Motor neuron (in vitro differentiated cells): Measurements from ENCODE around the gene CHRNA4. TPM values are rescaled to one million over a fixed set of nuclear protein-coding genes. Genes with fewer than 3 reads are reported as not detected.
A peak's percentile ranks its signal among the peaks of the same experiment; 100 is the strongest.

Experiments used
- ATAC-seq, 8 experiments: fragments of 200-7000 bp; cut with Tn5 transposase; replicated peaks in 6 of 8; 2 replicates each; pipeline ENCODE4 v1.8.0; 2021; ENCODE audit warnings: mild to moderate bottlenecking in 8 of 8, moderate library complexity in 8 of 8
- H3K27ac ChIP-seq, 2 donors: fragments of 250-450 bp; sonication (Bioruptor Pico); 2 replicates each; pipeline ENCODE4 v1.9.0; 2021; ENCODE audit warnings: antibody characterized with exemption in 2 of 2, mild to moderate bottlenecking in 2 of 2, moderate library complexity in 1 of 2
- H3K4me1 ChIP-seq, 2 donors: fragments of 250-450 bp; sonication (Bioruptor Pico); replicated peaks in 1 of 2; 2 replicates each; pipeline ENCODE4 v1.6.1; 2021; ENCODE audit warnings: antibody characterized with exemption in 2 of 2, mild to moderate bottlenecking in 2 of 2, moderate library complexity in 1 of 2
- H3K4me3 ChIP-seq, 5 donors: fragments of 250-450 bp; sonication (Bioruptor Pico); 2 replicates each; pipeline ENCODE4 v1.9.0; 2021; ENCODE audit warnings: antibody characterized with exemption in 5 of 5, mild to moderate bottlenecking in 5 of 5, moderate library complexity in 4 of 5
- whole genome bisulfite sequencing, 10 experiments: fragments of 450-650 bp; shearing (Covaris generic); methylation state at CpG; one replicate each; pipeline ENCODE4 v1.0.0; 2022; 5-methylcytosine and 5-hydroxymethylcytosine counted together
- in situ Hi-C, 9 experiments: fragments of 400-800 bp; cut with MboI; loops; one replicate each; pipeline ENCODE4 v1.15.0; 2021; ENCODE audit warnings: low sequenced_read_pairs in 9 of 9, low pct_unique_long_range_greater_than_20kb in 2 of 9; ENCODE audit not compliant: unreplicated experiment in 9 of 9
- total RNA-seq, 8 experiments: library from RNA; unstranded; fragments of 300-600 nt; gene quantifications; 2 replicates each; pipeline versions ENCODE4 v1.2.3 to v1.2.4, GENCODE V29; 2022

The CHRNA4 gene
- total RNA-seq: 10 to 100 TPM in 4 of 8 experiments, 1 to 10 TPM in 3, under 1 TPM in 1; 0.54 to 29.1 (median 12.5) TPM

DNA sequence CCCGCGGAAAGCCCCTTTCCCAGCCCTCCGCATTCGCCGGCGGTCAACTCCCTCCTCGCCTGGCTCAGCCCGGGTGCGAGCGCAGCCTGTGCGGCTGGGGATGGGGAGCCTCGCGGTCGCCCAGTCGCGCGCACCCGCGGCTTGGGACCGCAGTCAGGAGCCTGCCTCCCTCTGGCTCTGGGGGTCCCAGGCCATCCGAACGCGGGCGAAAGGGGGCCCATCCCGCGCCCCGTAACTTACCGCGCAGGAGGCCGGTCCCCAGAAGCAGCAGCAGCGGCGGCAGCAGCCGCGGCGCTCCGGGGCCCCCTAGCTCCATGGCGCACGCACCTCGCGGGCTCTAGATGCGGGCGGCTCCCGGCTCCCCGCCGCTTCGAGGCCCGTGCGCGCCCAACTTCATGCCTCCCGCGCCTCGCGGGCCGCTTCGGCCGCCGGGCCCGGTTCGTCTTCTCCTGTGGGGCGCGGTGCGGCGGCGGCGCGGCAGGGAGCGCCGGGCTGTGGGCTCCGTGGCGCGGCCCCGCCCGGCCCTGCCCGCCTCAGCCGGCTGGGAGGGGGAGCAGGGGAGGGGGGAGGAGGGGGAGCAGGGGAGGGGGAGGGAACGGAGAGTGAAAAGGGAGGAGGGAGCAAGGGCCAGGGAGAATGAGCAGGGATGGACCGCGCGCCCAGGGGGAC, at the start of gene CHRNA4:
Gene CHRNA4, minus strand, starts transcription at position 500 of the 669 bp plus-strand sequence. Its CDS starts 184 bp downstream, at position 316.
- WGBS, 10 experiments: 0% methylated on average over 3 of the region's 79 CpGs; no CpG with 5 or more reads in 9 of the 10 experiments
- in situ Hi-C loops: no loop called here
- Histone ChIP-seq H3K4me1 (peaks cover 53 to 60% of the 10 kb centered on the region in 2 donors), H3K27ac (peak within 1 kb of the TSS; percentile 65 to 70), H3K4me3 (peak within 1 kb of the TSS; percentile 43 to 62 (median 46))
- peak in 6 of 8 experiments; percentile 18 to 57 (median 47) for ATAC-seq

- in situ Hi-C loops: no loop called here
- 90% methylated on average over 2 of the region's 23 CpGs; no CpG with 5 or more reads in 9 of the 10 experiments for WGBS, 10 experiments
- Histone ChIP-seq H3K4me1 (peaks cover 8 to 12% of the 10 kb centered on the region in 2 donors), H3K27ac (no peak overlapping the region), H3K4me3 (no peak overlapping the region)
- ATAC-seq: peak in 4 of 8 experiments; percentile 2 to 7 (median 3)
These were observed 48.8 kb upstream of the CHRNA4 start for GRCh38 chr20:63409834-63410435.

DNA sequence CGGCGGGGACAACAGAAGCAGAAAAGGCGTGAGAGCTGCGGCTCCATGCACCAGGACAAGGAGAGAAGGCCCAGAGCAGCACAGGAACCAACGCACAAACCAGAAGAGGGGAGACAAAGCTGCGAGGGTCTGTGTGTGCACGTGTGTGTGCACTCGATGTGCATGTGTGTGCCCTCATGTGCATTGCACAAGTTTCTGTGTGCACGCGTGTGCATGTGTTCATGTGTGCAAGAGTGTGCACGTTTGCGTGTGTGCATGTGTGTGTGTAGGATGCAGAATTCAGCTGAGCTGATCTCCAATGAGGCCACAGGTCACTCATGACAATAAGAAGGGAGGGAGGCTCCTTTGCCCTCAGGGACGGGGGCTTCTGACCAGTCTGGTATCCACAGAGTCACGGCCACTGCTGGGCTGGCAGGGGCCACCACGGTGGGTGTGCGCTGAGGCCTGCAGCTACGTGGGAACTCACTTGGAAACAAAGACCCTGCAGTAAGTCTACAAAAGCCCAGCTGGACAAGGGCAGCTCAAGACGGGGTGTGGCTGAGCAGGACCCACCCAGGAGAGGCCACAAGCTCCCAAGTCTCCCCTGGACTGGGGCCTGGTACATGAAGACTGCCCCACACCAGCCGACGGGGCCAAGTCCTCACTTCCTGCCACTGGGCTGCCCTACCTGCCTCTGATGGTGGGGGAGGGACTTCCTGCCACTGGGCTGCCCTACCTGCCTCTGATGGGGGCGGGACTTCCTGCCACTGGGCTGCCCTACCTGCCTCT, 48.1 kb upstream of the CHRNA4 start:
- 40 to 100% (median 86%) methylated on average over 1 to 11 of the region's 21 CpGs; no CpG with 5 or more reads in 3 of the 10 experiments for WGBS, 10 experiments
- Histone ChIP-seq H3K4me1 (peaks cover 8 to 12% of the 10 kb centered on the region in 2 donors), H3K4me3 (no peak overlapping the region), H3K27ac (no peak overlapping the region)
- peak in 5 of 8 experiments; percentile 6 to 42 (median 28) for ATAC-seq
- in situ Hi-C loops: no loop called here

GRCh38 chr20:63408684-63409046, 47.5 kb upstream of the CHRNA4 start:
- peaks cover 8 to 12% of the 10 kb centered on the region in 2 donors for H3K4me1 ChIP-seq
- in situ Hi-C loops: no loop called here
- H3K4me3 ChIP-seq: no peak overlapping the region
- ATAC-seq: no peak
- 20% methylated on average over 1 of the region's 21 CpGs; no CpG with 5 or more reads in 9 of the 10 experiments for WGBS, 10 experiments
- no peak overlapping the region for H3K27ac ChIP-seq

DNA sequence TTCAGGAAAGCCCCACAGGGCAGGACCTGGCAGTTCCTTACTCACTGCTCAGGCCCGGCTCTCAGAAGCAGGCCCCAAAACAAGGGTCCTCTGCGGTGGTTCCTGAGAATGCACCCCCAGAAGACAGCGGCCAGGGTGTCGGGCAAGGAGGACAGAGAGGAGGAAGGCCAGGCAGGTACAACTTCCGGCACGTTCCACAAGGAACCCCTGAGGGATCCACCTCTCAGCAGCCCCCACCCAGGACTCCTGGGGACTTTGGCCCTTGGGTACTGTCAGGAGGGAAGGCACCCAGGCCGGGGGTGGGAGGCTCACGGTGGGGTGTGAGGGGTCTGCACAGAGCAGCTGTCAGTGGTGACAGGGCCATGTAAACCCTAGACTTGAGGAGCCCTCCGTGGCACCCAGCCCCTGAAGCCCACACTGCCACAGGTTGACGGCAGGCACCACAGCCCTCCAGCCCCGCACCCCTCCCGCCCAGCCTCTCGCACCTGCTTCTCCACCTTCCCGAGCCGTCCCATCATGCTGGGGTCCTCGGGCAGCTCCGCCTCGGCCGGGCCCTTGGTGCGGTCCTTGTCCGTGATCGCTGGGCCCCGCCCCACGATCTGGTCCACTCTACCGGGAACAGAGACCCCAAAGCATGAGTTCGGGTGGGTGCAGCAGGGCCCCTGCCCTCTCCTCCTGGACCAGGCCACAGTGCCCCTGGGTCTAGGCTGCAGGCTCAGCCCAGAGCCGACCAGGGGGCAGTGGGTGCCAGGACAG, 47.0 kb upstream of the CHRNA4 start:
- H3K27ac ChIP-seq: no peak overlapping the region
- no peak for ATAC-seq
- no CpG with 5 or more reads among the region's 27 CpGs for WGBS, 10 experiments
- in situ Hi-C loops: no loop called here
- H3K4me1 ChIP-seq: peaks cover 8 to 12% of the 10 kb centered on the region in 2 donors
- no peak overlapping the region for H3K4me3 ChIP-seq

GRCh38 chr20:63406617-63407245, 45.6 kb upstream of the CHRNA4 start:
- no peak overlapping the region for H3K27ac ChIP-seq
- no peak overlapping the region for H3K4me3 ChIP-seq
- peaks cover 10 to 16% of the 10 kb centered on the region in 2 donors for H3K4me1 ChIP-seq
- in situ Hi-C loops: no loop called here
- WGBS, 10 experiments: 50 to 100% (median 96%) methylated on average over 2 to 11 of the region's 60 CpGs; no CpG with 5 or more reads in 5 of the 10 experiments
- ATAC-seq: no peak

DNA sequence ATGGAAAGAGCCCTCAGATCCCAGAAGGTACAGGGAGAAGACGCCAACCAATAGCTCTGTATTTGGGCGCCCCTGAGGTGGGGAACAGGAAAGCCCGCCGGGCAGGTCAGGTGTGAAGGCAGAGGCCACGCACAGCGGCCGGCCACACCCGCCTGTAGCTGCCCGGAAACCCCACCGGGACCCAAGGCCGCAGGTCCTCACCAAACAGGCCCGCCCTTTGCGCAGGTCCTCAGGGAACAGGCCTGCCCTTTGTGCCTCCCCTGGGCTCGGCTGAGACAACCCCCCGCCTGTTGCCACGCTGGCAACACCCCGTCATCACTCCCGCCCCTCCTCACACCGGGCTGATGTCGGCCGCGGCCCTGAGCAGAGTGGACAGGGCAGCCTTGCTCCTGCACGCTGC, 44.9 kb upstream of the CHRNA4 start:
- Histone ChIP-seq H3K27ac (no peak overlapping the region), H3K4me3 (no peak overlapping the region), H3K4me1 (peaks cover 10 to 16% of the 10 kb centered on the region in 2 donors)
- ATAC-seq: no peak
- in situ Hi-C loops: no loop called here
- 56% methylated on average over 6 of the region's 23 CpGs; no CpG with 5 or more reads in 9 of the 10 experiments for WGBS, 10 experiments

DNA sequence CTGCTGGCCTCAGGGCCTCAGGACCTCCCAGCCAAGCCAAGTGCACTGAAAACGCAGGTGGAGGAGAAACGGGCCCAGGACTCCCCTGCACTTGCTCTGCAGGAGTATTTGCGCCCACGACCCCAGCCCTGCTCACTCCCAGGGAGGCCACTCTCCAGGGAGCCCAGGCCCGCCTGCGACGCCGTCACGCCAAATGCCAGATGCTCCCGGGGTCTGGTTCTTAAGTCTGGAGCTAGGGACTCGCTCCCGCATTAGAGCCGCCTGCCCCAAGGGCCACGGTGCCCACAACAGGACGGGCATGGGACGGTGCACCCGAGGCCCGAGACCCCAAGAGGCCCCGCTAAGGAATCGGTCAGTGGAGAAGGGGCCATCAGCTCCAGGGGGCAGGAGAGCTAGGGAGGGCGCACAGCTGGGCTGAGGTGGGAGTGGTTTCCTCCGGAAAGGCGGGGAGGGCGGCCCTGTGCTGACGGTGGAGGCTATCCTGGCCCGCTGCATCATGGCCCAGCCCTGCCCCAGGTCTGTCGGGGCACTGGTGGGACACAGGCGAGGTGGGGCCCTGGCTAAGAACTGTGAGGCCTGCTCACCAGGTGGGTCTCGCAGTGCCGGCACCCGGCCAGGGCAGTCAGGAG, 44.1 kb upstream of the CHRNA4 start:
- Histone ChIP-seq H3K27ac (no peak overlapping the region), H3K4me3 (no peak overlapping the region), H3K4me1 (peaks cover 10 to 16% of the 10 kb centered on the region in 2 donors)
- 7 to 100% (median 86%) methylated on average over 1 to 7 of the region's 31 CpGs; no CpG with 5 or more reads in 5 of the 10 experiments for WGBS, 10 experiments
- in situ Hi-C loops: no loop called here
- ATAC-seq: peak in 2 of 8 experiments; percentile 13 to 71

DNA sequence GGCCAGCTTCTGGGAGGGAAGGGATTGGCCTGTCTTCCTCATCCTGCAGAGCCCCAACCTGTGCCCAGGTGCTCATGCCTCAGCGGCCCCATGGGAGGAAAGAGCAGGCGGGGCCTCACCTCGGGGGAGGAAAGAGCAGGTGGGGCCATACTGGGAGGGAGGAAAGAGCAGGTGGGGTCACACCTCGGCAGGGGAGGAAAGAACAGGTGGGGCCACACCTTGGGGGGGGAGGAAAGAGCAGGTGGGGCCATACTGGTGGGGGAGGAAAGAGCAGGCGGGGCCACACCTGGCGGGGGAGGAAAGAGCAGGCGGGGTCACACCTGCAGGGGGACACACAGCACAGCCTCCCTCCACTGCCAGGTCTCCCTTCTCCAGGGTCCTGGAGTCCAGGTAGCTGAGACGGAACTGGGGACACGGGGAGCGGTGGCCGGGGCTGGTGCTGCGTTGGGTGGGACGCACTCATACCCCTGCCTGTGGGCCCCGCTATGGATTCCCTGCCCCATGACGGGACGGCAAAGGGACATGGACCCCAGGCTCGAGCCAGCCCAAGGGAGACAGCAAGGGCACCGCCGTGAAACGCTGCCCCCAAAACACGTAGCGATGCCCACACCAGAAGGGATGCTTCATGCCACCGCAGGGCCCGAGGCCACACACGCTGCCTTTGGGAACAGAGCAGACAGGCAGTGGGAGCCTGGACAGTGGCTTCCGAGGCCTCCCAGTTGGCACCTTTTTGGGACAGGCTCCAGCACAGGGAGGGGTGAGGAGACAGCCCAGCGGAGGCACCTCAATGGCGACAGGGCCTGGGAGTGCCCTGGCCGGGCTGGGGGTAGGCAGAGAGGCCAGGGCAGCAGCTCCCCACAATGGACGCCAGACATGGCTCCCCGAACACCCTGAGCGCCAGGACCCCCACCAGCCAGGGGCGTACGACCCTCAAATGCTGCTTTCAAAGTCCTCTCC, 43.3 kb upstream of the CHRNA4 start:
- Histone ChIP-seq H3K4me1 (peaks cover 10 to 15% of the 10 kb centered on the region in 2 donors), H3K4me3 (no peak overlapping the region), H3K27ac (no peak overlapping the region)
- in situ Hi-C loops: no loop called here
- no peak for ATAC-seq
- 43 to 87% (median 49%) methylated on average over 2 to 7 of the region's 34 CpGs; no CpG with 5 or more reads in 7 of the 10 experiments for WGBS, 10 experiments

DNA sequence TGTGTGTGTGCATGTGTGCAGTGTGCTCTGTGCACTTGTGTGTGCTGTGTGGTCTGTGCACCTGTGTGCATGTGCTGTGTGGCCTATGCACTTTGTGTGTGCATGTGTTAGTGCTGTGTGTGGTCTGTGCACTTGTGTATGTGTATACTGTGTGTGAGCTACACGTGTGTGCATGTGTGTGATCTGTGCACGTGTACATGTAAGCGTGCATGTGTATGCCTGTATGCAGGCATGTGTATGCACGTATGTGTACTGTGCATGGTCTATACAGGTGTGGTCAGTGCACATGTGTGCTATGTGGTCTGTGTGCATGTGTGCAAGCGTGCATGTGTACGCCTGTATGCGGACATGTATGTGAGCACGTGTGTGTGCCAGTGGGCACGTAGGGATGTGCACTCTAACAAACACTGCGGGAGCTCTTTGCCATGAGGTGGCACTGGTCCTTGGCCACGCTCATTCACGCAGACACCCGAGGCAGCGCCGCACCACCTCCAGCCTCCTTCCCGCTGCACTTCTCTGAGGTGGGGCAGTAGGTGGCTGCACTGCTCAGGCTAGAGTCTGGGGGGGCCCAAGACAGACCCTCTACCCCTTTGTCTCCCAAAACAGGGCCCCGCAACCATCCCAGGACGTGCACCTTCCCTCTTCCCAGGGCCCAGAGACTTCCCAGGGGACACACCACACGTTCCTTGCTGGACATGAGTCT, 42.4 kb upstream of the CHRNA4 start:
- Histone ChIP-seq H3K27ac (no peak overlapping the region), H3K4me3 (no peak overlapping the region), H3K4me1 (peaks cover 6 to 10% of the 10 kb centered on the region in 2 donors)
- in situ Hi-C loops: no loop called here
- WGBS, 10 experiments: 56 to 96% (median 72%) methylated on average over 2 to 8 of the region's 19 CpGs; no CpG with 5 or more reads in 4 of the 10 experiments
- no peak for ATAC-seq

- Histone ChIP-seq H3K4me1 (peaks cover 6 to 10% of the 10 kb centered on the region in 2 donors), H3K4me3 (no peak overlapping the region), H3K27ac (no peak overlapping the region)
- ATAC-seq: peak in 7 of 8 experiments; percentile 4 to 49 (median 20)
- WGBS, 10 experiments: 0 to 100% (median 18%) methylated on average over 1 to 3 of the region's 9 CpGs; no CpG with 5 or more reads in 7 of the 10 experiments
- in situ Hi-C loops: no loop called here
These were observed 41.7 kb upstream of the CHRNA4 start for GRCh38 chr20:63402860-63403220.
